Loucy (cell line): Measurements from ENCODE around the gene LY6G5C.

Source experiments
- H2AFZ ChIP-seq: fragments of 200-600 bp; sonication (generic); 2 replicates; pipeline ENCODE4 v1.6.0; 2016; ENCODE audit warnings: antibody characterized with exemption, mild to moderate bottlenecking, low read length, moderate library complexity
- H3F3A ChIP-seq: fragments of 200-600 bp; 2 replicates; pipeline ENCODE4 v1.6.0; 2016; ENCODE audit warnings: antibody characterized with exemption, low read depth, mild to moderate bottlenecking
- H3K27me3 ChIP-seq: fragments of 200-600 bp; sonication (generic); 2 replicates; pipeline ENCODE4 v1.6.1; 2014; ENCODE audit warnings: low read length, mild to moderate bottlenecking; ENCODE audit not compliant: insufficient read depth, poor library complexity, severe bottlenecking
- H3K36me3 ChIP-seq: fragments of 200-600 bp; sonication (generic); 2 replicates; pipeline ENCODE4 v1.6.1; 2016; ENCODE audit warnings: low read length; ENCODE audit not compliant: insufficient read depth
- H3K4me1 ChIP-seq: fragments of 200-600 bp; sonication (generic); 2 replicates; pipeline ENCODE4 v1.5.1; 2014; ENCODE audit warnings: low read length, mild to moderate bottlenecking; ENCODE audit not compliant: insufficient read depth, poor library complexity, severe bottlenecking
- H3K4me2 ChIP-seq: fragments of 200-600 bp; sonication (generic); 2 replicates; pipeline ENCODE4 v1.6.0; 2014; ENCODE audit warnings: antibody characterized with exemption, low read length, low read depth, mild to moderate bottlenecking; ENCODE audit not compliant: poor library complexity, severe bottlenecking
- H3K4me3 ChIP-seq: fragments of 200-600 bp; sonication (generic); 2 replicates; pipeline ENCODE4 v1.5.1; 2014; ENCODE audit warnings: low read length, mild to moderate bottlenecking, mixed read lengths; ENCODE audit not compliant: poor library complexity, severe bottlenecking
- H3K79me2 ChIP-seq: fragments of 200-600 bp; sonication (generic); 2 replicates; pipeline ENCODE4 v1.6.1; 2014; ENCODE audit warnings: low read length; ENCODE audit not compliant: insufficient read depth
- H3K9ac ChIP-seq: fragments of 200-600 bp; sonication (generic); 2 replicates; pipeline ENCODE4 v1.6.0; 2014; ENCODE audit warnings: mild to moderate bottlenecking, low read depth, low read length, moderate library complexity; ENCODE audit not compliant: poor library complexity, severe bottlenecking
- H3K9me2 ChIP-seq: fragments of 200-600 bp; sonication (generic); replicated peaks from 2 replicates; pipeline ENCODE4 v1.6.1; 2016; ENCODE audit warnings: low read depth, low read length, mixed read lengths
- H3K9me3 ChIP-seq: fragments of 200-600 bp; sonication (generic); 2 replicates; pipeline ENCODE4 v1.6.1; 2014; ENCODE audit warnings: mild to moderate bottlenecking, antibody characterized with exemption, low read length, low read depth; ENCODE audit not compliant: insufficient read depth
- H4K20me1 ChIP-seq: fragments of 200-600 bp; sonication (generic); 2 replicates; pipeline ENCODE4 v1.6.0; 2014; ENCODE audit warnings: antibody characterized with exemption, low read length, mild to moderate bottlenecking; ENCODE audit not compliant: insufficient read depth, poor library complexity, severe bottlenecking
- EZH2phosphoT487 ChIP-seq: fragments of 200-600 bp; IDR thresholded peaks from 2 replicates; pipeline ENCODE4 v1.6.1; 2018; ENCODE audit warnings: antibody characterized with exemption, mild to moderate bottlenecking, moderate library complexity, borderline replicate concordance
- TF ChIP-seq, protein P1 (sequence below): fragments of 200-600 bp; sonication (generic); conservative IDR thresholded peaks from 2 replicates; pipeline ENCODE4 v1.5.1; 2014; ENCODE audit warnings: mild to moderate bottlenecking, antibody characterized with exemption, low read length

Gene LY6G5C

DNA sequence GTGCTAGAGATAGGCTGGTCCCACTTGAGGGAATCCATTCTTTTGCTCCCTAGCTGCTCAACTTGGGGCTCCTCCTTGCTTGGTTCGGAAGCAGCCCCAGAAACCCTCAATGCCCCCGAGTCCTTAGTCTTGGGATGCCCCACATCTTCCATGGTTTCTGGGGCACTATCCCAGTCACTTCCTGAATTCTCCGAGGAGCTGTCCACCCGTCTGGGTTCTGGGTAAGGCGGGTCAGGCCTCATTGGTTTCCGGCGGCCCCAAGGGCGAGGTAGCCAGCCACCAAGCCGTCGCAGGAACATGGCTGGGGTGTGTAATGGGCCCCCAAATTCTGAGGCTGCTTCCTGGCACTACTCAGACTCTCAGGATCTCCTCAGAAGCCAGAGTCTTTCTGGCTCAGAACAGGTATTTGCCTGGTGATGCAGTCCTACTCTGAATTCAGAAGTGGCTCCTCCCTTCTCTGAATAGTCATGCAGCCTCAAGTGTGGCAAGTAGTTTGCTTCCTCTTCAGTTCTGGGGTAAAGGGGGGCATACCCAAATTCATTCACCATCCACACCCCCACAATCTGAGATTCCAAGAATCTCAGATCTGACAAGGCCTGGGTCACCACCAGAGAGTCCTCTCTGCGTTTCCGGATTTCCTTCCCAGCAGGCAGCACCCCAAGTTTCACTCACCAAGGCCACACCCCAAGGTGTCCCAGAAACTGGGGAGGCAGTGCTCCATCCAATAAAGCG is 21.1 kb downstream of the LY6G5C start:
- Histone ChIP-seq H3K4me2 (peak overlapping the region; percentile 93), H2AFZ (no peak overlapping the region), H3K27me3 (no peaks in the 10 kb centered on the region), H4K20me1 (peaks cover 10% of the 10 kb centered on the region), H3F3A (no peaks in the 10 kb centered on the region), H3K4me3 (peak overlapping the region; percentile 92), H3K79me2 (peaks cover 56% of the 10 kb centered on the region), H3K9me3 (no peaks in the 10 kb centered on the region), H3K9me2 (no peaks in the 10 kb centered on the region), H3K4me1 (peaks cover 51% of the 10 kb centered on the region), H3K36me3 (no peaks in the 10 kb centered on the region), H3K9ac (peak overlapping the region; percentile 88)
- TF ChIP-seq, protein P1, sequence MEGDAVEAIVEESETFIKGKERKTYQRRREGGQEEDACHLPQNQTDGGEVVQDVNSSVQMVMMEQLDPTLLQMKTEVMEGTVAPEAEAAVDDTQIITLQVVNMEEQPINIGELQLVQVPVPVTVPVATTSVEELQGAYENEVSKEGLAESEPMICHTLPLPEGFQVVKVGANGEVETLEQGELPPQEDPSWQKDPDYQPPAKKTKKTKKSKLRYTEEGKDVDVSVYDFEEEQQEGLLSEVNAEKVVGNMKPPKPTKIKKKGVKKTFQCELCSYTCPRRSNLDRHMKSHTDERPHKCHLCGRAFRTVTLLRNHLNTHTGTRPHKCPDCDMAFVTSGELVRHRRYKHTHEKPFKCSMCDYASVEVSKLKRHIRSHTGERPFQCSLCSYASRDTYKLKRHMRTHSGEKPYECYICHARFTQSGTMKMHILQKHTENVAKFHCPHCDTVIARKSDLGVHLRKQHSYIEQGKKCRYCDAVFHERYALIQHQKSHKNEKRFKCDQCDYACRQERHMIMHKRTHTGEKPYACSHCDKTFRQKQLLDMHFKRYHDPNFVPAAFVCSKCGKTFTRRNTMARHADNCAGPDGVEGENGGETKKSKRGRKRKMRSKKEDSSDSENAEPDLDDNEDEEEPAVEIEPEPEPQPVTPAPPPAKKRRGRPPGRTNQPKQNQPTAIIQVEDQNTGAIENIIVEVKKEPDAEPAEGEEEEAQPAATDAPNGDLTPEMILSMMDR = no peak
- TF ChIP-seq EZH2phosphoT487 = no peak

DNA sequence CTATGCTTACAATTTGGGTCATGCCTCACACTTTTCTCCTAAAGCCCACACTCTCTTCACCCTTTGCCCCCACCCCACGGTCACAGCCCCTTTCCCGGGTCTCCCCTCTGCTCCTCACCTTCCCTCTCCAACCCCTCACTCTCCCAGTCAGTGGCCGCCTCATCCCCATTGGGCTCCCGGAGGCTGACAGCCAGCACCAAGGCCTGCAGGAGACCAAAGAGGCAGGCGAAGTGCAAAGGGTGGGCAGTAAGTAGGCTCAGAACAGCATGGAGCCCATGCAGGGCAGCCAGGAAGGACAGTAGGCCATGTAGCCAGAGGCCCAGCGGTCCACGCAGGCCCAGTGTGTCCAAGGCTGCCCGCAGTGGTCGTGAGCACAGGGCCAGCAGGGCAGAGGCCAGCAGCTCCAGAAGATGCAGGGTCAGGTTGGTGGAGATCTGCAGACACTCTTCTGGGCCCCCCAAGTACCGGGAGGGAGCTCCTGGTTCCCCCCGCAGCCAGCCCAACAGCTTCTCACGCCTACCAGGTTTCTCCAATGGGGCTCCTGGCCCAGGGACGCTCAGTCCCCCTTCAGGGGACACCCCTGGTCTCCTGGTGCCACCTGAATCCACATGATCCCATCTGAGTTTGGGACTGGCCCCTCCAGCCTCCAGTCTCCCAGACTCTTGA is 21.8 kb downstream of the LY6G5C start:
- H2AFZ ChIP-seq = no peak overlapping the region
- TF ChIP-seq EZH2phosphoT487 = no peak
- TF ChIP-seq, protein P1 = no peak
- no peaks in the 10 kb centered on the region for H3K9me2 ChIP-seq
- peak overlapping the region; percentile 92 for H3K4me3 ChIP-seq
- H4K20me1 ChIP-seq = peaks cover 10% of the 10 kb centered on the region
- H3K4me2 ChIP-seq = peak overlapping the region; percentile 93
- H3K4me1 ChIP-seq = peaks cover 49% of the 10 kb centered on the region
- peaks cover 49% of the 10 kb centered on the region for H3K79me2 ChIP-seq
- H3K36me3 ChIP-seq = no peaks in the 10 kb centered on the region
- H3F3A ChIP-seq = 0 out of 2 replicates have a peak, but pooled peaks cover 4% of the 10 kb centered on the region
- peak overlapping the region; percentile 88 for H3K9ac ChIP-seq
- no peaks in the 10 kb centered on the region for H3K27me3 ChIP-seq
- no peaks in the 10 kb centered on the region for H3K9me3 ChIP-seq

DNA sequence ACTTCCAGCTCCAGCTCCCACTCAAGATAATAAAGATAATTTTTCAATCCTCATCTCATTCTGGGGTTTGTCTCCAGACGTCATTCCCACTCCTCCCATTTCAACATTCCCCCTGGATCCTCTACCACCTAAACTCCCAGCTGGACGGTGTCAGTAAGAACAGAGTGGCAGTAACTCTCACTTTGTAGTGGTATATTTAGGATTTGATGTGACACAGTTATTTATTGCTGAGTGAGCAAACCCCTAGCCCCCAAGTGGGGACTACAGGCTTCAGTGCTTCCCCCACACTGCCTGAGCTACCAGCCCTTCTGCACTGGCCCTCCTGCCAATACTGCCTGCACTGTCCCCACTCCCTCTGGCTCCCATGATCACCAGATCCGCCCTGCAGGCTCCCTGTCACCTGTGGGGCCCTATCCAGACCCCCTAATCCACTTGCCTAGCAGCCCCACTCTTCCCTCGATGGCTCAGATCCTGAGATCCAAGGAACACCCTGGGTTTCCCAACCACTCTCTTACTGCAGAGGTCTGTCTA is 22.6 kb downstream of the LY6G5C start:
- Histone ChIP-seq H3K4me2 (peak overlapping the region; percentile 93), H4K20me1 (peaks cover 10% of the 10 kb centered on the region), H3K36me3 (no peaks in the 10 kb centered on the region), H3K79me2 (peaks cover 45% of the 10 kb centered on the region), H3F3A (0 out of 2 replicates have a peak, but pooled peaks cover 4% of the 10 kb centered on the region), H3K9me2 (no peaks in the 10 kb centered on the region), H3K9ac (peak overlapping the region; percentile 88), H3K27me3 (no peaks in the 10 kb centered on the region), H3K4me1 (peaks cover 44% of the 10 kb centered on the region), H3K4me3 (peak overlapping the region; percentile 92), H3K9me3 (no peaks in the 10 kb centered on the region), H2AFZ (no peak overlapping the region)
- TF ChIP-seq, protein P1 = no peak
- no peak for TF ChIP-seq EZH2phosphoT487
